ENCODE data around the gene GCSAML.

GRCh38 chr1:247531937-247532336 is 17.0 kb upstream of the GCSAML start:
- no peak for TF ChIP-seq ZNF672 (CRISPR knock-in tag; IDR thresholded peaks at IDR 0.05)
- no peak for TF ChIP-seq KAT2B (IDR thresholded peaks at IDR 0.05; ENCODE audit: borderline replicate concordance, low read depth, low read length)
- no peak for TF ChIP-seq ZSCAN30 (CRISPR knock-in tag; IDR thresholded peaks at IDR 0.05)
- TF ChIP-seq SP4 (CRISPR knock-in tag; IDR thresholded peaks at IDR 0.05), result no peak
- TF ChIP-seq, protein P1, sequence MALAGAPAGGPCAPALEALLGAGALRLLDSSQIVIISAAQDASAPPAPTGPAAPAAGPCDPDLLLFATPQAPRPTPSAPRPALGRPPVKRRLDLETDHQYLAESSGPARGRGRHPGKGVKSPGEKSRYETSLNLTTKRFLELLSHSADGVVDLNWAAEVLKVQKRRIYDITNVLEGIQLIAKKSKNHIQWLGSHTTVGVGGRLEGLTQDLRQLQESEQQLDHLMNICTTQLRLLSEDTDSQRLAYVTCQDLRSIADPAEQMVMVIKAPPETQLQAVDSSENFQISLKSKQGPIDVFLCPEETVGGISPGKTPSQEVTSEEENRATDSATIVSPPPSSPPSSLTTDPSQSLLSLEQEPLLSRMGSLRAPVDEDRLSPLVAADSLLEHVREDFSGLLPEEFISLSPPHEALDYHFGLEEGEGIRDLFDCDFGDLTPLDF (CRISPR knock-in tag; IDR thresholded peaks at IDR 0.05), result no peak
- no peak for TF ChIP-seq ZNF615 (CRISPR knock-in tag; IDR thresholded peaks at IDR 0.05; ENCODE audit: borderline replicate concordance)
- TF ChIP-seq POLR2A (IDR thresholded peaks at IDR 0.05; ENCODE audit: insufficient read depth in 1 of 2, low read depth in 2 of 2, low read length in 2 of 2), result no peak
- no peak for TF ChIP-seq MAFK (conservative IDR thresholded peaks at IDR 0.05 in 1 of 2, IDR thresholded peaks at IDR 0.05 in 1 of 2; ENCODE audit: low read length in 2 of 2)
- TF ChIP-seq CTCF (CRISPR knock-in tag; IDR thresholded peaks at IDR 0.05), result no peak
- no peak for TF ChIP-seq RFX1 (IDR thresholded peaks at IDR 0.05)

Measured in HepG2 (cell line).